ENCODE data around the gene ZMYND8. TPM values are rescaled to one million over a fixed set of nuclear protein-coding genes. Genes with fewer than 3 reads are reported as not detected.

ZMYND8 gene
- total and polyA plus RNA-seq, 2 donors (not counting 1 experiment from before 2014, with no cell fraction given), result 12.6 to 13.0 TPM

DNA sequence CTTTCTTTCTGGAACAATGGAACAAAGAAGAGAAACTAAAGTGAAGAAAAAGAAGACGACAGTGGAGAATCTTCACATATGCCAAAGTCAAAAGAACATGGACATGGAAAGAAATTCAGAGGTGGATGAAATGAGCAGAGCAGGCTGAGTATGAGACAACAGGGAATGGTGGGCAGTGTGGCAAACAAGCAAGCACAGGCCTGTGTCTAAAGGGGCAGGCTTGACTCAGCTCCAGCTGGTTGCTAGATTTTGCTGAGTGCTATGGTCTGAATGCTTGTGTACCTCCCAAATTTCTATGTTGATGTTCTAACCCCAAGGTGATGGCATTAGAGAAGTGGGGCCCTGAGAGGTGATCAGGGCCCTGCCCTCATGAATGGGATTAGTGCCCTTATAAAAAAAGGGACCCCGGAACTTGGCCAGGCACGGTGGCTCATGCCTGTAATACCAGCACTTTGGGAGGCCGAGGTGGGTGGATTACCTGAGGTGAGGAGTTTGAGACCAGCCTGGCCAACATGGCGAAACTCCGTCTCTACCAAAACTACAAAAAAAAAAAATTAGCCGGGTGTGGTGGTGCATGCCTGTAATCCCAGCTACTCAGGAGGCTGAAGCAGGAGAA lies 49.6 kb downstream of the ZMYND8 start:
- Histone ChIP-seq H4K20me1 (ENCODE audit: control insufficient read depth, extremely low read depth, insufficient read depth, low read length) (no peaks in the 10 kb centered on the region), H3K79me2 (ENCODE audit: control insufficient read depth, insufficient read depth, low read length) (peaks cover 30% of the 10 kb centered on the region), H3K4me1 (ENCODE audit: control insufficient read depth, extremely low read depth, insufficient read depth, low read length) (no peaks in the 10 kb centered on the region)

DNA sequence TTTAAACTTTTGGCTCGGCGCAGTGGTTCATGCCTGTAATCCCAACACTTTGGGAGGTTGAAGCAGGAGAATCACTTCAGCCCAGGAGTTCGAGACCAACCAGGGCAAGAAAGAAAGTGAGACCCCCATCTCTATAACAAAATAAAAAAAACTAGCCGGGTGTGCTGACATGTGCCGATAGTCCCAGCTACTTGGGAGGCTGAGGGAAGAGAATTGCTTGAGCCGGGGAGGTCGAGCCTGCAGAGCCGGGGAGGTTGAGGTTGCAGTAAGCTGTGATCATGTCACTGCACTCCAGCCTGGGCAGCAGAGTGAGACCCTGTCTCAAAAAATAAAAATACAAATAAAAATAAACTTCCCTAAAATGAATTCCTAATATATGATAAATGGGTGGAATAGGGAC lies 50.4 kb downstream of the ZMYND8 start:
- no peak for TF ChIP-seq CTCF (conservative IDR thresholded peaks at IDR 0.05 in 1 of 2, IDR thresholded peaks at IDR 0.05 in 1 of 2; ENCODE audit: low read depth in 1 of 2, low read length in 2 of 2)
- TF ChIP-seq EZH2 (IDR thresholded peaks at IDR 0.05; ENCODE audit: low read length, missing control alignments), result no peak
- H3K27ac ChIP-seq (ENCODE audit: insufficient read depth, low read length), result no peak overlapping the region
- H3K4me2 ChIP-seq (ENCODE audit: extremely low read depth, insufficient read depth, low read length), result no peak overlapping the region
- no peaks in the 10 kb centered on the region for H3K36me3 ChIP-seq (ENCODE audit: control insufficient read depth, insufficient read depth, low read length)
- no peaks in the 10 kb centered on the region for H3K4me1 ChIP-seq (ENCODE audit: control insufficient read depth, extremely low read depth, insufficient read depth, low read length)
- H3K27me3 ChIP-seq (ENCODE audit: control insufficient read depth, insufficient read depth, low read length), result no peaks in the 10 kb centered on the region
- H3K9ac ChIP-seq (ENCODE audit: insufficient read depth, low read length), result no peak overlapping the region
- no peaks in the 10 kb centered on the region for H3K9me3 ChIP-seq (ENCODE audit: control insufficient read depth, insufficient read depth, low read depth, low read length)
- H3K79me2 ChIP-seq (ENCODE audit: control insufficient read depth, insufficient read depth, low read length), result peaks cover 24% of the 10 kb centered on the region
- no peak overlapping the region for H3K4me3 ChIP-seq (replicated peaks in 1 of 4; ENCODE audit: control extremely low read depth in 1 of 4, insufficient read depth in 1 of 4, low read depth in 3 of 4, low read length in 4 of 4)
- H4K20me1 ChIP-seq (ENCODE audit: control insufficient read depth, extremely low read depth, insufficient read depth, low read length), result no peaks in the 10 kb centered on the region
- DNase-seq (ENCODE audit: low read depth in 2 of 2), result no peak
- H2AFZ ChIP-seq (ENCODE audit: low read length), result no peak overlapping the region

More for the DNA sequence above, 49.6 kb downstream of the ZMYND8 start:
- no peak for DNase-seq (ENCODE audit: low read depth in 2 of 2)
- Histone ChIP-seq H3K9me3 (ENCODE audit: control insufficient read depth, insufficient read depth, low read depth, low read length) (no peaks in the 10 kb centered on the region), H3K27ac (ENCODE audit: insufficient read depth, low read length) (no peak overlapping the region), H3K4me2 (ENCODE audit: extremely low read depth, insufficient read depth, low read length) (no peak overlapping the region), H2AFZ (ENCODE audit: low read length) (no peak overlapping the region), H3K27me3 (ENCODE audit: control insufficient read depth, insufficient read depth, low read length) (no peaks in the 10 kb centered on the region), H3K9ac (ENCODE audit: insufficient read depth, low read length) (no peak overlapping the region), H3K36me3 (ENCODE audit: control insufficient read depth, insufficient read depth, low read length) (no peaks in the 10 kb centered on the region), H3K4me3 (replicated peaks in 1 of 4; ENCODE audit: control extremely low read depth in 1 of 4, insufficient read depth in 1 of 4, low read depth in 3 of 4, low read length in 4 of 4) (no peak overlapping the region)
- TF ChIP-seq EZH2 (IDR thresholded peaks at IDR 0.05; ENCODE audit: low read length, missing control alignments), result no peak
- no peak for TF ChIP-seq CTCF (conservative IDR thresholded peaks at IDR 0.05 in 1 of 2, IDR thresholded peaks at IDR 0.05 in 1 of 2; ENCODE audit: low read depth in 1 of 2, low read length in 2 of 2)

DNA sequence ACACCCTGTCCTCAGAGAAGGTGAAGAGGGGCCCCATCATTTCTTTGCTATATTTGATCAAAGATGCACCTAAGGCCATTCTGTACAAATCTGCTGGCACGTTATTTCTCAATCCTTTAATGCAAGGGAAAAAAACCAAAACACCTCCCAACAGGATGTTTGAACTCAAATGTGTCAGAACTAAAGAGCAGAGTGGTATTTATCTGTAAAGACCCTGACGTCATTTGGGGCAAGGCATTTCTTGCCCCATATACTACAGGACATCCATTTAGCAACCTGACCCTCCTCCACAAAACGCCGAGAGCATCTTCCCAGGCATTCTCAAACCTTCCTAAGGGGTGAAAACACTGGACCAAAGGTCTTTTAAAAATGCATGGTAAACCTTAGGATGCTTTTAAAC lies 50.8 kb downstream of the ZMYND8 start:
- H4K20me1 ChIP-seq (ENCODE audit: control insufficient read depth, extremely low read depth, insufficient read depth, low read length), result no peaks in the 10 kb centered on the region
- H3K4me2 ChIP-seq (ENCODE audit: extremely low read depth, insufficient read depth, low read length), result no peak overlapping the region
- H2AFZ ChIP-seq (ENCODE audit: low read length), result no peak overlapping the region
- TF ChIP-seq CTCF (conservative IDR thresholded peaks at IDR 0.05 in 1 of 2, IDR thresholded peaks at IDR 0.05 in 1 of 2; ENCODE audit: low read depth in 1 of 2, low read length in 2 of 2) (no peak), EZH2 (IDR thresholded peaks at IDR 0.05; ENCODE audit: low read length, missing control alignments) (no peak)
- no peaks in the 10 kb centered on the region for H3K4me1 ChIP-seq (ENCODE audit: control insufficient read depth, extremely low read depth, insufficient read depth, low read length)
- H3K9ac ChIP-seq (ENCODE audit: insufficient read depth, low read length), result no peak overlapping the region
- no peak overlapping the region for H3K4me3 ChIP-seq (replicated peaks in 1 of 4; ENCODE audit: control extremely low read depth in 1 of 4, insufficient read depth in 1 of 4, low read depth in 3 of 4, low read length in 4 of 4)
- peak in 1 of 2 donors; percentile 72 for DNase-seq (ENCODE audit: low read depth in 2 of 2)
- H3K9me3 ChIP-seq (ENCODE audit: control insufficient read depth, insufficient read depth, low read depth, low read length), result no peaks in the 10 kb centered on the region
- no peaks in the 10 kb centered on the region for H3K27me3 ChIP-seq (ENCODE audit: control insufficient read depth, insufficient read depth, low read length)
- H3K36me3 ChIP-seq (ENCODE audit: control insufficient read depth, insufficient read depth, low read length), result no peaks in the 10 kb centered on the region
- no peak overlapping the region for H3K27ac ChIP-seq (ENCODE audit: insufficient read depth, low read length)
- H3K79me2 ChIP-seq (ENCODE audit: control insufficient read depth, insufficient read depth, low read length), result peaks cover 20% of the 10 kb centered on the region
